ENCODE results near the gene IPO13.

DNA sequence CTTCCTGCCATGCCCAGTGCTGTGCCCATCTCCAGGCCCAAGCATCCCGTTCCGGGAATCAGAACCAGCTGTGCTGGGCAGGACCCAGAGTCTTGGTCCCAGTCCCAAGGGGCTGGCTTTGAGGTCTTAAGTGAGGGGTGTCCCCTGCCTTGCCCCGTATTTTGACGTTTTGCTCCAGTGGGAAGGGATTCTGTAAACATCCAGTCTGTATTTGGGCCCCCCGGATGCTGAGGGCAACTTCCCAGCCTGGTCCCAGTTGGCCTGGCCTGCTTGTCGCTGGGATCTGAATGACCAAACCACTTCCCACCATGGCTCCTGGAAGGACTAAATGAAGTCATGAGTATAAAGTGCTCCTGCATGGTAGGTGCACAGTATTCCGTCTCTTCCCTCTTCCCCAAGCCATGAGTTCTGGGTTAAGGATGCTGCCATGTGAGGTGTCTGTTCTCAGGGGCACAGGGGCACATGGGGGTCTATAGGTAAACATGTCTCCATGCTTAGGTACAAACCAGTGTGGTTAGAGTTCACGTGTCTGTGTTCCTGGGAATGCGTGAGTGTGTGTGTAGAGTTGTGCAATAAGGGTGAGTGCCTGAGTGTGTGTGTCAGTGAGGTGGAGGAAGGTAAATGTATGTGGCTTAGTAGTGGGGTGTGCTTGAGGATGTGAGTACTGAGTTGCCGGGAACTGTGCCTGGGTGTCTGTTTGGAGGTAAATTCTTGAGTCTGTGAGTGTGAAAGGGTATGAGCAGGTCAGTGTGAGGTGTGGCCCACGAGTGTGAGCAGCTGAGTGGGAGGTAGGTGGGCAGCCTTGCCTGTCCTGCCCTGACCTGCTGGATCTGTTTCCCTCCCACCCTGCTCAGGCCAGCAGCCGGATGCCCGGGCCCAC lies 33.7 kb downstream of the IPO13 start:
- TF ChIP-seq POLR2AphosphoS5 (IDR thresholded peaks at IDR 0.05; ENCODE audit: low read depth, low read length) (no peak), TAF1 (IDR thresholded peaks at IDR 0.05; ENCODE audit: borderline replicate concordance, insufficient read depth, low read length) (no peak)
